Measurements from ENCODE around the gene C5orf63.

- TF ChIP-seq POLR2A (IDR thresholded peaks at IDR 0.05; ENCODE audit: low read depth, low read length) (no peak), POLR2AphosphoS5 (IDR thresholded peaks at IDR 0.05; ENCODE audit: insufficient read depth, low read depth, low read length) (no peak), CTCF (IDR thresholded peaks at IDR 0.05; ENCODE audit: extremely low read depth in 1 of 2, insufficient read depth in 1 of 2, low read depth in 1 of 2, low read length in 2 of 2) (no peak), GATA2 (IDR thresholded peaks at IDR 0.05; ENCODE audit: insufficient read depth, insufficient read length, low read depth, low read length) (no peak), JUN (IDR thresholded peaks at IDR 0.05; ENCODE audit: borderline replicate concordance, insufficient read depth, insufficient read length, low read depth) (no peak), MYC (IDR thresholded peaks at IDR 0.05; ENCODE audit: low read depth, low read length) (no peak), FOS (IDR thresholded peaks at IDR 0.05; ENCODE audit: borderline replicate concordance, insufficient read depth, low read length) (no peak)
These were observed 61.2 kb downstream of the C5orf63 start for GRCh38 chr5:127011961-127012644.
